Mucosa of descending colon (tissue), 3 donors: ENCODE measurements around the gene HECTD4. TPM values are rescaled to one million over a fixed set of nuclear protein-coding genes. Genes with fewer than 3 reads are reported as not detected.
A peak's percentile ranks its signal among the peaks of the same experiment; 100 is the strongest.

Source experiments
- ATAC-seq: fragments of 200-7000 bp; cut with Tn5 transposase; one replicate; pipeline ENCODE4 v1.9.1; 2020; ENCODE audit warnings: mild to moderate bottlenecking, moderate library complexity
- DNase-seq, 3 donors: peaks; one replicate each; pipeline ENCODE4 v3.0.0-alpha.2; 2020
- H3K36me3 ChIP-seq: fragments of 200-600 bp; one replicate; pipeline ENCODE4 v1.8.0; 2021; ENCODE audit warnings: low read depth, mild to moderate bottlenecking
- H3K4me1 ChIP-seq: fragments of 200-600 bp; one replicate; pipeline ENCODE4 v1.8.0; 2021; ENCODE audit warnings: low read depth, mild to moderate bottlenecking
- H3K4me3 ChIP-seq: fragments of 200-600 bp; one replicate; pipeline ENCODE4 v1.8.0; 2021; ENCODE audit warnings: mild to moderate bottlenecking
- H3K9me3 ChIP-seq: fragments of 200-600 bp; one replicate; pipeline ENCODE4 v1.8.0; 2021; ENCODE audit warnings: mild to moderate bottlenecking
- CTCF ChIP-seq: fragments of 200-600 bp; IDR thresholded peaks from one replicate; pipeline ENCODE4 v1.8.0; 2022; ENCODE audit warnings: antibody characterized with exemption, mild to moderate bottlenecking
- intact Hi-C, 2 donors: fragments of 100-400 bp; cut with DNase I in 1 of 2; cut with micrococcal nuclease in 1 of 2; formaldehyde crosslinking; loops; one replicate each; pipeline versions ENCODE4 v1.11.0 to v1.11.1; 2022; cut with DNase I, micrococcal nuclease
- total RNA-seq, 3 donors: library from RNA; stranded (reverse); fragmentation: NEBNext Ultra II Directional in 2 of 3; extraction: Animal tissue kit (Norgen Biotek cat#: 25700) in 2 of 3; gene quantifications; one replicate each; pipeline versions ENCODE4 v1.2.1 to v1.2.4, GENCODE V29; 2021 to 2023
- donor health status: DM: no; HTN: no; CAD: no; lungs with moderate emphysema.
- donor health status: DM: no; HTN: no; CAD: no.
- donor health status: DM: no; HTN: yes; CAD: no.

The HECTD4 gene
- total RNA-seq, 3 donors from 2014 or later, result 57.0 to 75.5 (median 59.7) TPM

GRCh38 chr12:112309797-112310196 lies 72.4 kb downstream of the HECTD4 start:
- ATAC-seq, result no peak
- DNase-seq, result no peak
- intact Hi-C loops, result no loop called here
- no peaks in the 10 kb centered on the region for H3K9me3 ChIP-seq
- no peak overlapping the region for H3K4me3 ChIP-seq
- H3K4me1 ChIP-seq, result no peaks in the 10 kb centered on the region
- no peak for TF ChIP-seq CTCF
- H3K36me3 ChIP-seq, result no peaks in the 10 kb centered on the region

GRCh38 chr12:112308652-112309051 lies 73.6 kb downstream of the HECTD4 start:
- no peak for DNase-seq
- intact Hi-C loops, result no loop called here
- ATAC-seq, result no peak
- no peaks in the 10 kb centered on the region for H3K36me3 ChIP-seq
- no peaks in the 10 kb centered on the region for H3K9me3 ChIP-seq
- TF ChIP-seq CTCF, result no peak
- no peak overlapping the region for H3K4me3 ChIP-seq
- H3K4me1 ChIP-seq, result no peaks in the 10 kb centered on the region

GRCh38 chr12:112308161-112308560 lies 74.1 kb downstream of the HECTD4 start:
- intact Hi-C loops, result no loop called here
- Histone ChIP-seq H3K36me3 (no peaks in the 10 kb centered on the region), H3K4me3 (no peak overlapping the region), H3K9me3 (no peaks in the 10 kb centered on the region), H3K4me1 (no peaks in the 10 kb centered on the region)
- no peak for ATAC-seq
- no peak for DNase-seq
- TF ChIP-seq CTCF, result no peak

- H3K4me3 ChIP-seq, result no peak overlapping the region
- ATAC-seq, result no peak
- no peaks in the 10 kb centered on the region for H3K9me3 ChIP-seq
- TF ChIP-seq CTCF, result no peak
- no peaks in the 10 kb centered on the region for H3K4me1 ChIP-seq
- H3K36me3 ChIP-seq, result no peaks in the 10 kb centered on the region
- intact Hi-C loops, result no loop called here
- no peak for DNase-seq
These were observed 74.8 kb downstream of the HECTD4 start for GRCh38 chr12:112307317-112308011.

GRCh38 chr12:112305951-112306350 lies 76.3 kb downstream of the HECTD4 start:
- intact Hi-C loops, result no loop called here
- no peak for TF ChIP-seq CTCF
- DNase-seq, result peak in 1 of 3 donors; percentile 11
- peak; percentile 44 for ATAC-seq
- H3K4me3 ChIP-seq, result no peak overlapping the region
- H3K36me3 ChIP-seq, result no peaks in the 10 kb centered on the region
- no peaks in the 10 kb centered on the region for H3K9me3 ChIP-seq
- H3K4me1 ChIP-seq, result no peaks in the 10 kb centered on the region

- intact Hi-C loops, result no loop called here
- no peaks in the 10 kb centered on the region for H3K9me3 ChIP-seq
- no peaks in the 10 kb centered on the region for H3K4me1 ChIP-seq
- DNase-seq (no peak), ATAC-seq (no peak)
- H3K4me3 ChIP-seq, result no peak overlapping the region
- no peak for TF ChIP-seq CTCF
- no peaks in the 10 kb centered on the region for H3K36me3 ChIP-seq
These were observed 77.8 kb downstream of the HECTD4 start for GRCh38 chr12:112304436-112304835.
